GM19240 (cell line): ENCODE results near the gene ACOT7.
"Not testable (repeated sequence)": the region's sequence is repeated elsewhere in the genome, so short reads cannot be mapped to it uniquely, and the experiment has no call there.

Experiments used
- DNase-seq: peaks from one replicate; pipeline ENCODE4 v3.0.0; 2011; ENCODE audit warnings: low spot score; ENCODE audit not compliant: insufficient read length

ACOT7 gene

GRCh38 chr1:6393400-6394187, at the start of gene ACOT7:
TSS of gene ACOT7 (minus strand) at chr1:6393767. CDS start at chr1:6393399, 368 bp downstream.
- DNase-seq, result peak; percentile 92

- no peak for DNase-seq
Measured at GRCh38 chr1:6441586-6441985, 48.0 kb upstream of the ACOT7 start.

DNA sequence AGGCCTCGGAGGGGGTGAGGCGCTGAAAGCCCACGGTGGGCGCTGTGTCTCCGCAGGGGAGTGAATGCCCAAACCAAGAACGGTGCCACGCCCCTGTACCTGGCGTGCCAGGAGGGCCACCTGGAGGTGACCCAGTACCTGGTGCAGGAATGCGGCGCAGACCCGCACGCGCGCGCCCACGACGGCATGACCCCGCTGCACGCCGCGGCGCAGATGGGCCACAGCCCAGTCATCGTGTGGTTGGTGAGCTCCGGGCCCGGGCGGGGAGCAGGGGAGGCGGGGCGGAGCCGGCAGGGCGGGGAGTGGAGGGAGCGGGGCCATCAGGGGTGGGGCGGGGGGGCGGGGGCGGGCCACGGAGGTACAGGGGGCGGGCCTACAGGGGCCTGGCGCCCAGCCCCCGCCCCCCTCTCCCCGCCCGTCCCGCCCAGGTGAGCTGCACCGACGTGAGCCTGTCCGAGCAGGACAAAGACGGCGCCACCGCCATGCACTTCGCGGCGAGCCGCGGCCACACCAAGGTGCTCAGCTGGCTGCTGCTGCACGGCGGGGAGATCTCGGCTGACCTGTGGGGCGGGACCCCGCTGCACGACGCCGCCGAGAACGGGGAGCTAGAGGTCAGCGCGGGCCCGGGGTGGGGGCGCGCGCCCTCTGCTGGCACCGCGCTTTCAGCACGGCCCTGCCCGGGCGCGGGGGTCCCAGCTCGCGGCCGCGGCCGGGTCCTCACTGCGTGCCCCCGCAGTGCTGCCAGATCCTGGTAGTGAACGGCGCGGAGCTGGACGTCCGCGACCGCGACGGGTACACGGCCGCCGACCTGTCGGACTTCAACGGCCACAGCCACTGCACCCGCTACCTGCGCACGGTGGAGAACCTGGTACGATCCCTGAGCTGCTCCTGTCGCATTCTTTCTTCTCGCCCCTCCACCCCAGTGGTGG, 46.9 kb upstream of the ACOT7 start:
- no peak for DNase-seq

- DNase-seq, result peak; percentile 94
Measured at GRCh38 chr1:6438047-6438525, 44.5 kb upstream of the ACOT7 start.

GRCh38 chr1:6437012-6437700, 43.6 kb upstream of the ACOT7 start:
- not testable (repeated sequence) for DNase-seq

DNA sequence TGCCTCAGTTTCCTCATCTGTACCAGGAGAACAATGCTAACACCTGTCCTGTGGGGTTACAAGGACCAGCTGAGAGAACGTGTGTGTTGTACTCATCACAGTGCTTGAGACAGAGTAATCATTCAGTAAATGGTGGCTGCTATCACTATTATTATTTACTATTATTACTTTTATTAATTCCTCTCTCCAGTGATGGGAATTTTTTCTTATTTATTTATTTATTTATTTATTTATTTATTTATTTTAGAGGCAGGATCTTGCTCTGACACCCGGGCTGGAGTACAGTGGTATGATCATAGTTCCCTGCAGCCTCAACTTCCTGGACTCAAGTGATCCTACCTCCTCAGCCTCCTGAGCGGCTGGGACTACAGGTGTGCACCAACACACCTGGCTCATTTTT, 42.7 kb upstream of the ACOT7 start:
- DNase-seq, result not testable (repeated sequence)

- DNase-seq, result no peak
Measured at GRCh38 chr1:6435547-6435946, 42.0 kb upstream of the ACOT7 start.

- DNase-seq, result no peak
Measured at GRCh38 chr1:6435129-6435528, 41.6 kb upstream of the ACOT7 start.

DNA sequence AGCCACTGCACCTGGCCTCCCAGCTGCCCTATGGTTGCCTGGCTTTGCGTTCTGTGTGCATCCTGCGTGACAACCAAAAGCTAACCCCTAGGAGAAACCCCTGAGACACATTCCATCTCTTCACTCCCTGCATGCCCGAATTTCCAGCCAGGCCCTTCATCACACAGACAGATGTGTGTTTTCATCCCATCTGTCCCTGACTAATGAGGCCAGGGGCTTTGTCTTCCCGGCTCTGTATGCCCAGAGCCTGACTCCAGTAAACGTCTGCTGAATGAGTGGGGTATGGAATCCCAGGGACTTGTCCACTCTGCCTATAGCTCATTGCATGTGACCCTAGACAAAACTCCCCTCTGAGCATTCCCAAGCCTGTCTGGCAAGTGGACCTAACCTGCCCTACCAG, 40.6 kb upstream of the ACOT7 start:
- DNase-seq, result no peak

DNA sequence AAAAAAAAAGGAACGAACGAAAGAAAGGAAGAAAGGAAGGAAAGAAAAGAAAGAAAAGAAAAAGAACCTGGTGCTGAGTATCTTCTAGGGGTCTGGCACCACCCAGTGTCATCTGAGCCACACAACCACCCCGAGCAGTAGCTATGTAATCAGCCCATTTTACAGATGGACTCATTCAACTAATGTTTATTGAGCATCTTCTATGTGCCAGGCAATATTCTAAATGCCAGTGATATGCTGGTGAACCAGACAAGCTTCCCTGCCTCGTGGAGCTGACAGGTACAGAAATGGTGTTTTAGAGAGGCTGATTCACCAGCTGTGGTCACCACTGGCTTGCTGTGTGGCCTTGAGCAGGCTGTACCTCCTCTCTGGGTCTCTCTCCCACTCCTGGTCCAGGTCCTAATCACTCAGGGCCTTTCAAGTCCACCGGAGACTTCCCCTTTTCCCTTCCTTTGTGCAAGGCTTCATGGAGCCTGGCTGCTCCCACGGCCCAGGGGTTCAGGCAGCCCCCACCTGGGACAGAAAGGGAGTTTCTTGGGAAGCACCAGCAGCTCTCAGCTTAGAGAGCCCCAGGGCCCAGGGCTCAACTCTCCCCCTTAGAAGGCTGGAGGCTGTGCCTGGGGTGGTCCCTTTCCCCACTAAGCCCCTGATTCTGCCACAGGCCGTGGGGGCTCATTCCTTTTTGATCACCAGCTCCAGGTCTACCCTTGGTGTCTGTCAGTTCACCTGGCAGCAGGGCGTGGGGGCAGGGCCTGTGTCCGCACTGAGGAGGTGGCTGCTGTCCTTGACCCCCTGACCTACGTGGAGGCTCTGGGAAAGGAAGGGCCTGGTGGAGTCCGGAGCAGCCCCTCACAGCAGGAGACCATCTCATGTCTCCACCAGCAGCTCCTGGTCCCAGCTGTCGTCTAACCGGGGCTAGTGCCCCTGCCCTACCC, 38.3 kb upstream of the ACOT7 start:
- DNase-seq, result not testable (repeated sequence)

DNA sequence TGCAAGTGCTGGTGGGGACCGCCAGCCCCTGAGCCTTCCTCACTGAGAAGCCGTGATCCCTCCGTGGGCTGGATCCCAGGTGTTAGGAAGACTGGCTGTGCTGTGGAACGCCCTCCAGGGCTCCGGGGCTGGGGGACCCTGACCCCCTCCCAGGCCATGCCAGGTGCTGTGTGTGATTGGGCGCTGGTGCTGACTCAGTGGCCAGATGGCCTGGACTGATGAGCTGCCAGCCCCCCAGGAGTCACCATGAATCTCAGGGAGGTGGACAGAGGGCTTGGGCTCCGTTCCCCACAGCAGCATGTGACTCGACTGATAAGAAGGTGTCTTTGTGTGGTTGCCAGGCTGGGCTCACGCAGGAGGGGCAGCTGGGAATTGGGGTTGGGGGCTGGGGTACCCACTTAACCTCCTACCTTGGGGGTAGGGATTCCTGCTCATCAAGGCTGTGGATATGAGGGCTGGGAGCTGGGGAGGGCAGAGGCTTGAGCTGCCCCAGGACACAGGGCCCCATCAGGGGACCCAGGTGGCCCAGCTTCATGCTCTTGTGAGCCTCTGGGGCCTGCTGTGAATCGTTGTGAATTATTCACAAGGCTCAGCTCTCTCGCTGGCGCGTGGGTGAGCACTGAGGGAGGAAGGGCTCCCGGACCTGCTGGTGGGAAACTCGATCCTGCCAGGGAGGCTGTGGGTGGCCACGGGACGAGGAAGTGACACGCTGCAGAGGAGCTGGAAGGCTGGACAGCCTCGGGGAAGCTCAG, 36.3 kb upstream of the ACOT7 start:
- not testable (repeated sequence) for DNase-seq

DNA sequence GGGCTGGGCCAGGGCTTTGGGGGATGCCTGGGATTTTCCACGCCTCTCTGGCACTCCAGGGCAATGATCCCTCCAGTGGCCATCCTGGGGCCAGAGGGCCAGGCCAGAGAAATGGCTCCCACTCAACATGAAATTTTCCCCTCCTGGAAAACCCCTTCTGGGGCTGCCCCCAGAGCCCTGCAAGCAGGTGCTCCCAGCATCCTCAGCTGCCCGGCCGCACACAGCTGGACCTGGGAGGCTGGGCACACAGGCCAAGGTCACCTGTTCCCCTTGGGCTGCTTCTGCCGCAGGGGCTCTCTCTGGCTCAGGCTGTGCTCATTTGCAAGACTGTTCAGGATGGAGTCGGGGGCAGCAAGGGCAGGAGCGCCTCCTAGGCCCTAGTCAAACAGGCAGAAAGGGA, 34.9 kb upstream of the ACOT7 start:
- DNase-seq, result not testable (repeated sequence)

DNA sequence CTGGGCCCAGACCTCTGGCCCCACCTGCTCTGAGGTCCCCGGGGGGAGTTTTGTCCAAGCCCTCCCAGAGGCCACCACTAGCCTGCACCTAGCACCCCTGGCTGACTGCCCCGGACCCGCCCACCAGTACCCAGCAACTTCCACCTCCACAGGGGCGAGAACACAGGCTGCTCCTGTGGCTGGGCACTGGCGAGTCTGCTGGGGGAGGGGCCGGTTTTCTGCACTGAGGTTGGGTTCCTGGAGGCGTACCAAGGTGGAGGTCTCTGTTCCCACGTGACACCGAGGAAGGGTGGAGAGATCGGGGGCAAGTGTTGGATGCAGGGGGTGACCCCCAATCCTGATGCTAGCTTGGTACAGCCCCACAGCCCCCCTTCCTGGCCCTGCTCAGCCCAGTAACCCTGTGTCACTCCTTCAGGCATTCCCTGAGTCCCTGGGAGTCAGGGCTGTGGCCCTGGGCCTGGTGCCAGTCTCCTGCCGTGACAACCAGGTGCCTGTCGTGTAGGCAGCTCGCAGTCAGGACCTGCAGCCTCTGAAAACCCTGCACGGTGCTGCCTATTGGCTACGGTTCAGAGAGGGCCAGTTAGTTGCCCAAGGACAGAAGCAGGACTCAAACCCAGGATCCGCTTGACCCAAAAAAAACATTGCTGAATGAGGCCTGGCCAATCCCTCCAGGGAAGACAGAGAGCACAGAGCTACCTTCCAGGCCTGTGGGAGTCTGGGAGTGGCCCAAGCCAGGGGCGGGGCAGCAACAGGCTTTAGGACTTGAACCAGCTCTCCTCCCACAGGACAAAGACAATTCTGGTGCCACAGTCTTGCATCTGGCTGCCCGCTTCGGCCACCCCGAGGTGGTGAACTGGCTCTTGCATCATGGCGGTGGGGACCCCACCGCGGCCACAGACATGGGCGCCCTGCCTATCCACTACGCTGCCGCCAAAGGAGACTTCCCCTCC, 34.1 kb upstream of the ACOT7 start:
- no peak for DNase-seq

- DNase-seq, result no peak
Measured at GRCh38 chr1:6426972-6427350, 33.4 kb upstream of the ACOT7 start.

- no peak for DNase-seq
Measured at GRCh38 chr1:6426277-6426971, 32.9 kb upstream of the ACOT7 start.

- no peak for DNase-seq
Measured at GRCh38 chr1:6425658-6426057, 32.1 kb upstream of the ACOT7 start.

- DNase-seq, result no peak
Measured at GRCh38 chr1:6424619-6425593, 31.3 kb upstream of the ACOT7 start, which contains the start of gene ESPN. TSS of gene ESPN (plus strand) at chr1:6424776. CDS start at chr1:6424956, 180 bp downstream.
